Testis (tissue), 3 donors: Measurements from ENCODE around the gene SERPINA10. TPM values are rescaled to one million over a fixed set of nuclear protein-coding genes. Genes with fewer than 3 reads are reported as not detected.

Experiments used
- DNase-seq: peaks from one replicate; pipeline ENCODE4 v3.0.0-alpha.2; 2019
- H3K27ac ChIP-seq, 2 donors: fragments of 200-600 bp; sonication (generic); one replicate each; pipeline ENCODE4 v1.5.1; 2019
- H3K27me3 ChIP-seq: fragments of 200-600 bp; sonication (generic); one replicate; pipeline ENCODE4 v1.5.1; 2019
- H3K36me3 ChIP-seq: fragments of 200-600 bp; sonication (generic); one replicate; pipeline ENCODE4 v1.5.1; 2017; ENCODE audit warnings: low read depth; ENCODE audit errors: missing control alignments
- H3K4me1 ChIP-seq: fragments of 200-600 bp; sonication (generic); one replicate; pipeline ENCODE4 v1.5.1; 2019
- H3K4me3 ChIP-seq, 2 donors: fragments of 200-600 bp; sonication (generic); one replicate each; pipeline ENCODE4 v1.5.1; 2017 to 2019
- H3K9me3 ChIP-seq: fragments of 200-600 bp; sonication (generic); one replicate; pipeline ENCODE4 v1.5.1; 2017
- POLR2A ChIP-seq: fragments of 450-650 bp; IDR thresholded peaks from one replicate; pipeline ENCODE4 v1.6.1; 2017; ENCODE audit warnings: antibody characterized with exemption, mild to moderate bottlenecking, moderate library complexity
- WGBS, 2 donors: methylation state at CpG; one replicate each; pipeline ENCODE4 v1.1.5; 2018; 5-methylcytosine and 5-hydroxymethylcytosine counted together
- intact Hi-C: fragments of 100-400 bp; cut with DNase I; formaldehyde crosslinking; loops from one replicate; pipeline ENCODE4 v1.15.1; 2023; ENCODE audit warnings: low total_unique reads
- polyA plus RNA-seq: library from polyadenylated mRNA; stranded (reverse); fragments of 350-450 nt; fragmentation: Illumina TruSeq; extraction: RNeasy Lipid Tissue Mini Kit (QIAGEN cat#74804); gene quantifications from one replicate; pipeline ENCODE4 v1.2.3, GENCODE V29; 2014; ENCODE audit warnings: low read depth, low replicate concordance; ENCODE audit not compliant: insufficient read depth
- total RNA-seq, 2 donors: library from RNA; depleted of rRNA; stranded (reverse); fragments of >200 nt; gene quantifications; one replicate each; pipeline ENCODE4 v1.2.3, GENCODE V29; 2016
- TF ChIP-seq, protein P1 (sequence below), 3 experiments: fragments of 450-650 bp in 2 of 3; fragments of 200-600 bp in 1 of 3; sonication (generic) in 1 of 3; IDR thresholded peaks; one replicate each; pipeline ENCODE4 v1.5.1; 2016 to 2019; ENCODE audit warnings: antibody characterized with exemption in 3 of 3, mild to moderate bottlenecking in 2 of 3, moderate library complexity in 1 of 3

Gene SERPINA10
- total and polyA plus RNA-seq, 3 donors from 2014 or later: not detected

GRCh38 chr14:94291159-94291905 is 1.7 kb downstream of the SERPINA10 start:
- Histone ChIP-seq H3K36me3 (no peaks in the 10 kb centered on the region), H3K9me3 (no peaks in the 10 kb centered on the region), H3K4me1 (peaks cover 5% of the 10 kb centered on the region), H3K4me3 (no peak overlapping the region), H3K27me3 (no peaks in the 10 kb centered on the region), H3K27ac (no peak overlapping the region)
- 73 to 88% methylated on average over 10 to 13 of the region's 13 CpGs for WGBS, 2 donors
- intact Hi-C loops: no loop called here
- no peak for TF ChIP-seq POLR2A
- TF ChIP-seq, protein P1, sequence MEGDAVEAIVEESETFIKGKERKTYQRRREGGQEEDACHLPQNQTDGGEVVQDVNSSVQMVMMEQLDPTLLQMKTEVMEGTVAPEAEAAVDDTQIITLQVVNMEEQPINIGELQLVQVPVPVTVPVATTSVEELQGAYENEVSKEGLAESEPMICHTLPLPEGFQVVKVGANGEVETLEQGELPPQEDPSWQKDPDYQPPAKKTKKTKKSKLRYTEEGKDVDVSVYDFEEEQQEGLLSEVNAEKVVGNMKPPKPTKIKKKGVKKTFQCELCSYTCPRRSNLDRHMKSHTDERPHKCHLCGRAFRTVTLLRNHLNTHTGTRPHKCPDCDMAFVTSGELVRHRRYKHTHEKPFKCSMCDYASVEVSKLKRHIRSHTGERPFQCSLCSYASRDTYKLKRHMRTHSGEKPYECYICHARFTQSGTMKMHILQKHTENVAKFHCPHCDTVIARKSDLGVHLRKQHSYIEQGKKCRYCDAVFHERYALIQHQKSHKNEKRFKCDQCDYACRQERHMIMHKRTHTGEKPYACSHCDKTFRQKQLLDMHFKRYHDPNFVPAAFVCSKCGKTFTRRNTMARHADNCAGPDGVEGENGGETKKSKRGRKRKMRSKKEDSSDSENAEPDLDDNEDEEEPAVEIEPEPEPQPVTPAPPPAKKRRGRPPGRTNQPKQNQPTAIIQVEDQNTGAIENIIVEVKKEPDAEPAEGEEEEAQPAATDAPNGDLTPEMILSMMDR (IDR thresholded peaks at IDR 0.05): no peak
- no peak for DNase-seq

GRCh38 chr14:94290197-94290596 is 2.9 kb downstream of the SERPINA10 start:
- H3K4me1 ChIP-seq: peaks cover 5% of the 10 kb centered on the region
- no peaks in the 10 kb centered on the region for H3K9me3 ChIP-seq
- TF ChIP-seq POLR2A: no peak
- TF ChIP-seq, protein P1 (IDR thresholded peaks at IDR 0.05): no peak
- H3K27ac ChIP-seq: no peak overlapping the region
- 61 to 78% methylated on average over 8 of the region's 8 CpGs for WGBS, 2 donors
- DNase-seq: peak; percentile 27
- H3K27me3 ChIP-seq: no peaks in the 10 kb centered on the region
- intact Hi-C loops: no loop called here
- H3K4me3 ChIP-seq: no peak overlapping the region
- H3K36me3 ChIP-seq: no peaks in the 10 kb centered on the region

- intact Hi-C loops: no loop called here
- WGBS, 2 donors: 55 to 67% methylated on average over 14 of the region's 14 CpGs
- TF ChIP-seq, protein P1 (IDR thresholded peaks at IDR 0.05): no peak
- TF ChIP-seq POLR2A: no peak
Measured at GRCh38 chr14:94288610-94289465, 4.2 kb downstream of the SERPINA10 start.

DNA sequence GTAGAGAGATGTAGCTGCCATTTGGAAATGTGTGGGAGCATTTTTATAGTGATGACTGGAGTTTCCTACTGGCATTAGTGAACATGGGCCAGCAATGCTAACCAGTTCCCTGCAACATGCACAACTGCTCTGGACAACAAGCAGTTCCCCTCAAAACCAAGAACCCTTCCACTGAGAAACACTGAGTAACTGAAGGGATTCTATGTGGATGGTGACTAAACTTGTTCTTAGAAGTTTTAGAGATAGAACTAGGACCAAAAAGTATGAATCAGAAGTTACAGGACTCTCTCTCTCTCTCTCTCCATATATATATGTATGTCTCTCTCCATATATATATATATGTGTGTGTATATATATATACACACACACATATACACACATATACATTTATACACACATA is 7.9 kb downstream of the SERPINA10 start:
- intact Hi-C loops: no loop called here
- Histone ChIP-seq H3K36me3 (no peaks in the 10 kb centered on the region), H3K27me3 (no peaks in the 10 kb centered on the region), H3K9me3 (no peaks in the 10 kb centered on the region), H3K4me1 (peaks cover 16% of the 10 kb centered on the region), H3K4me3 (no peak overlapping the region), H3K27ac (no peak overlapping the region)
- TF ChIP-seq, protein P1 (IDR thresholded peaks at IDR 0.05): no peak
- no peak for TF ChIP-seq POLR2A
- DNase-seq: no peak

More at GRCh38 chr14:94288610-94289465, 4.2 kb downstream of the SERPINA10 start:
- no peak for DNase-seq
- Histone ChIP-seq H3K4me3 (no peak overlapping the region), H3K27me3 (no peaks in the 10 kb centered on the region), H3K9me3 (no peaks in the 10 kb centered on the region), H3K27ac (no peak overlapping the region), H3K4me1 (peaks cover 5% of the 10 kb centered on the region), H3K36me3 (no peaks in the 10 kb centered on the region)
